Peyer's patch (tissue), 4 donors: ENCODE results near the gene ZNF587B.

Experiments
- POLR2A ChIP-seq, 2 donors: fragments of 450-650 bp; IDR thresholded peaks; one replicate each; pipeline ENCODE4 v1.5.1; 2017; ENCODE audit warnings: antibody characterized with exemption in 2 of 2, mild to moderate bottlenecking in 2 of 2, moderate library complexity in 2 of 2
- TF ChIP-seq, protein P1 (sequence below), 6 experiments: fragments of 450-650 bp in 4 of 6; fragments of 200-600 bp in 2 of 6; sonication (generic) in 1 of 6; IDR thresholded peaks; one replicate each; pipeline ENCODE4 v1.5.1; 2017 to 2019; ENCODE audit warnings: antibody characterized with exemption in 6 of 6, mild to moderate bottlenecking in 3 of 6, moderate library complexity in 1 of 6

DNA sequence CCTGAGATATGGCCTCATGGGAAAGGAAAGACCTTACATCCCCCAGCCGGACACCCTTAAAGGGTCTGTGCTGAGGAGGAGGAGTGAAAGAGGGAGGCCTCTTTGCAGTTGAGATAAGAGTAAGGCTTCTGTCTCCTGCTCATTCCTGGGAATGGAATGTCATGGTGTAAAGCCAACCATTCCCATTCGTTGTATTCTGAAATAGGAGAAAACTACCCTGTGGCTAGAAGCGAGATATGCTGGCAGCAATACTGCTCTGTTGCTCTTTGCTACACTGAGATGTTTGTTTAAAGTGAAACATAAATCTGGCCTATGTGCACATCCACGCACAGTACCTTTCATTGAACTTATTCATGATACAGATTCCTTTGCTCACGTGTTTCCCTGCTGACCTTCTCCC lies 783 bp upstream of the ZNF587B start:
- TF ChIP-seq, protein P1, sequence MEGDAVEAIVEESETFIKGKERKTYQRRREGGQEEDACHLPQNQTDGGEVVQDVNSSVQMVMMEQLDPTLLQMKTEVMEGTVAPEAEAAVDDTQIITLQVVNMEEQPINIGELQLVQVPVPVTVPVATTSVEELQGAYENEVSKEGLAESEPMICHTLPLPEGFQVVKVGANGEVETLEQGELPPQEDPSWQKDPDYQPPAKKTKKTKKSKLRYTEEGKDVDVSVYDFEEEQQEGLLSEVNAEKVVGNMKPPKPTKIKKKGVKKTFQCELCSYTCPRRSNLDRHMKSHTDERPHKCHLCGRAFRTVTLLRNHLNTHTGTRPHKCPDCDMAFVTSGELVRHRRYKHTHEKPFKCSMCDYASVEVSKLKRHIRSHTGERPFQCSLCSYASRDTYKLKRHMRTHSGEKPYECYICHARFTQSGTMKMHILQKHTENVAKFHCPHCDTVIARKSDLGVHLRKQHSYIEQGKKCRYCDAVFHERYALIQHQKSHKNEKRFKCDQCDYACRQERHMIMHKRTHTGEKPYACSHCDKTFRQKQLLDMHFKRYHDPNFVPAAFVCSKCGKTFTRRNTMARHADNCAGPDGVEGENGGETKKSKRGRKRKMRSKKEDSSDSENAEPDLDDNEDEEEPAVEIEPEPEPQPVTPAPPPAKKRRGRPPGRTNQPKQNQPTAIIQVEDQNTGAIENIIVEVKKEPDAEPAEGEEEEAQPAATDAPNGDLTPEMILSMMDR (IDR thresholded peaks at IDR 0.05), result no peak
- no peak for TF ChIP-seq POLR2A (IDR thresholded peaks at IDR 0.05)
